ENCODE measurements around the gene MLIP.
"Not testable (repeated sequence)": the region's sequence is repeated elsewhere in the genome, so short reads cannot be mapped to it uniquely, and the experiment has no call there.

MLIP gene

DNA sequence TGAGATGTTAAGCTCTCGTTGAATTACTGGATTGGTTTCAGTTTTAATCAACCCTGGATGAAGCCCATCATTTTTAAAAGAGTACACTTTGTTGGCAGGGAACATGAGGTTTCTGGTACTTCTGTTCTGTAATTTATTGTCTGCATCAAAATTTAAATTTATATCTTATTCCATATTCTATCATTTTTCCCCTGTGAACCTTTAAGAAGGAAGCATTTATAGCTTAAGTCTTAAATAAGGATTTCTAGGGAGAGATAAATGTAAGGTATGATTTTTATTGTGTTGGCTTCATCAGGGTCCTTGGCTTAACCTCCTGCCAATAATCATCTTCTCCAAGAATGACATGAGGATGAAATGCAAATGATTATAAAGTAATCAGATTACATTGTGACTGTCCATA is 40.6 kb downstream of the MLIP start:
- DNase-seq (ENCODE audit: low spot score): no peak

DNA sequence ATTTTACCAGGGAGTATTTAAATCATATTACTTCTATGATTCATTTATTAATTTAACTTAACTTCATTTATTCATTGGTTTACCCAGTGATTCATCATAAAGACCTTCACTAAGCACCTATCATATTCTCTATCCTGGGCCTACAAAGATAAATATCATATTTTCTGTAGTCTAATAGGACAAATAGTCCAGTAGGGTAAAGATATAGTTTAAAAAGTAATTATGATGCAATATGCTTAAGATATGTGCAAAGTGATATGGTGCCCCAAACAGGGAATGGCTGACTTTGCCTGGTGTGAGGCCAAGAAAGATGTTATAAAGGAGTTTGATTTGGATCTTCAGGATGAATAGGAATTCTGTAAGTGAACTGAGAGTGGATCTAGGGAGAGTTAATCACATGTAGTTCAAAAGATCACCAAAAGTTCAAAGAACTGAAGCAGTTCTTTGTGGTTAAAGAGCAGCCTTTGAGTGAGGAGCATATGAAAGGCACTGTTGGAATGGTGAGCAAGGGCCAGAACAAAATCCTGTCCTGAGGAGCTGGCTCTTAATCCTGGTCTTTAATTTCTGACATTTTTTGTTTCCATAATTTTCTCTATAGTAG is 45.5 kb downstream of the MLIP start:
- no peak for DNase-seq (ENCODE audit: low spot score)

- DNase-seq (ENCODE audit: low spot score): no peak
Observed at GRCh38 chr6:54157405-54157804, 46.2 kb downstream of the MLIP start.

DNA sequence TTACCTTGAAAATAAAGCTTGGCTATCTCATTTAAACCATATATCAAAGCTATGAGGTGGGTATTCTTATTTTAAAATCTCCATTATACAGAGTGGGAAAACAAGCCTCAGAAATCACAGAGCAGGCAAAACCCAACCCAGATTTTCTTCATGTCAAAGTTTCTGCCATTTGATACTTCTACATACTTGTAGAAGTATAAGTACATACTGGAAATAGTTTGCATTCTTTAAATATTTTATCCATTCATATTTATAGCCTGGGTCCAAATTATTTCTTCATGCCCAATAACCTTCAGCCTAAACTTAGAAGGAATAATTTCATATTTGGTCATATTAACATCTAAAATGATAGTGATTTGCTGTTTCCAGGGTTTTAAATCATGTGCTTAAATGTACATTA is 61.8 kb downstream of the MLIP start:
- peak; percentile 30 for DNase-seq (ENCODE audit: low spot score)

DNA sequence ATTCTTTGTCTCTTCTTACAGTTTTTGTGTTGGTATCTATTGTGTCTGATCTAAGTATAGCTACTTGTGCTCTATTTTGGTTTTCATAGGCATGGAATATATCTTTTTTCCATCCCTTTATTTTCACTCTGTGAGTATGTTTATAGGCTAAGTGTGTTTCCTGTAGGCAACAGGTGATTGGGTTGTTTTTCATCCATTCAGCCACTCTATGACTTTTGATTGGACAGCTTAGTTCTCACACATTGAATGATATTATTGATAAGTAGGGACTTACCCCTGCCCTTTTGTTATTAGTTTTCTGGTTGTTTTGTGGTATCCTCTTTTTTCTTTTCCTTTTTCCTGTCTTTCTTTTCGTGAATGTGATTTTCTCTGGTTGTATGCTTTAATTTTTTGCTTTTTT is 67.9 kb downstream of the MLIP start:
- DNase-seq (ENCODE audit: low spot score): no peak

DNA sequence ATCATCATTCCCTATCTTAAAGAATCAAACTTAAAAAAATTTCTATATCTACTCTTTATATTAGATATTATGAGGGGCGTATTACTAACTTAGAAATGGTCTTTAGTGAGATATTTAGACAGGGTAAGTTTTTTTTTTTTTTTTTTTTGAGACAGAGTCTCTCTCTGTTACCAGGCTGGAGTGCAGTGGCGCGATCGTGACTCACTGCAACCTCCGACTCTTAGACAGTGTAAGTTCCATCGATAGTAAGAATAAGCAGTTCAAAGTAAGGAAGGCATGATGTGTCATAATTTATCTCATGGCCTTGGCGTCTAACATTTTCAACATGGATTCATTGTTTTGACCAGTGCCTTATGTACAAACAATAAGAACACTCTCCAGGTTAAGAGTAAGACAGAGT is 72.4 kb downstream of the MLIP start:
- DNase-seq (ENCODE audit: low spot score): no peak

DNA sequence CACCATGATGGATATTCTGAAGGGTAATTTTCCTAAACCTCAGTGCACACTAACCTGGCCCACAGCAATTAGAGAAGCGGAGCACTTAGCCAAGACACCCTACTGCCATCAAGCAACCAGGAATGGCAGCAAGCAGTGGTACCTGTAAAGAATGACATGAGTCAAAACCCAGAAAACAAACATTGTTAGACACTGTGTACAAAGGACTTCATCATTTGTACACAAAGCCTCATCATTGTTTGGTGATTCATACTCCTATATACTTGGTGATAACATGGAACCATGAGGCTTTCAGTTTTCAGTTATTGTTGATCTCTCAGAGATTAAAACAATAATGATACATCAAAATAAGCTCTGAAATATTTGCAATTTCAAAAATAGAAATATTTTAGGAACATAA is 74.6 kb downstream of the MLIP start:
- DNase-seq (ENCODE audit: low spot score): no peak

- no peak for DNase-seq (ENCODE audit: low spot score)
Observed at GRCh38 chr6:54188846-54189245, 77.6 kb downstream of the MLIP start.

- DNase-seq (ENCODE audit: low spot score): no peak
Observed at GRCh38 chr6:54191461-54191860, 80.2 kb downstream of the MLIP start.

GRCh38 chr6:54192993-54193392 is 81.8 kb downstream of the MLIP start:
- no peak for DNase-seq (ENCODE audit: low spot score)

DNA sequence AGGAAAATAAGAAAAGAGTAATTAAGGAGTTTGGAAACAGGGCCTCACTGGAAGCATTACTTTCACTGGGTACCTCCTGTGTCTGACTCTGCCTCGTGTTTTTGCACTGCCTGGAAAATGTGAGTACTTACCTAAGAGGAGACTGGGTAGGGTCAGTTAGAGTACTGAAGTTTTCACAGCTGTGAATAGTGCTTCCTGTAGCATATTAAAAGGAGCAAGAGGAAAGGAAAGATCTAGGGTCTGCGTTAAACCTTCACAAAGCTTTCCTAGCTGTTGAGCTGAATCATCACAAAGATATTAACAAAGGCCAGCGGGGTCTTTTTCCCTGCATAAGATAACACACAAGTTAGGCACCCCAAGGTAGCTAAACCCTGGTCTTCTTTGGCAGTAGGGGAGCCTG is 82.3 kb downstream of the MLIP start:
- no peak for DNase-seq (ENCODE audit: low spot score)

DNA sequence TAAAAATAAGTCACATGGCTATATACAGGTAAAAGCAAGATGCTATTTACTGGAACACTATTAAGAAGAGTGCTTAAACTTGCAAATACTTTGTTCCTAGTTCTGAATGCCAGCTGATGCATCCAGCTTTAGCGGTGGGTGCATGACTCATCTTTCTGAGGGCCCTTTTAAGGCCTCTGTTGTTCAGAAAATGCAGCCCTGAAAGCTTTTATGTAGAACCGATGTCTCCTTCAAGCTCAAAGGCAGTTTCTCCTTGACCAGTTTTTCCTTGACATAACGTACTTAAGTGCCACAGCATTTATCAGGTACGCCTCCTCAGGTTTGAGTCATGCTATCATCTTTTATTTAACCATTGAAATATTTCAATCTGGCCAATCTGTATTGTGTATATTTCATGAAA is 82.8 kb downstream of the MLIP start:
- DNase-seq (ENCODE audit: low spot score): peak; percentile 50

- no peak for DNase-seq (ENCODE audit: low spot score)
Observed at GRCh38 chr6:54195637-54196036, 84.4 kb downstream of the MLIP start.

- no peak for DNase-seq (ENCODE audit: low spot score)
Observed at GRCh38 chr6:54196905-54197304, 85.7 kb downstream of the MLIP start.

DNA sequence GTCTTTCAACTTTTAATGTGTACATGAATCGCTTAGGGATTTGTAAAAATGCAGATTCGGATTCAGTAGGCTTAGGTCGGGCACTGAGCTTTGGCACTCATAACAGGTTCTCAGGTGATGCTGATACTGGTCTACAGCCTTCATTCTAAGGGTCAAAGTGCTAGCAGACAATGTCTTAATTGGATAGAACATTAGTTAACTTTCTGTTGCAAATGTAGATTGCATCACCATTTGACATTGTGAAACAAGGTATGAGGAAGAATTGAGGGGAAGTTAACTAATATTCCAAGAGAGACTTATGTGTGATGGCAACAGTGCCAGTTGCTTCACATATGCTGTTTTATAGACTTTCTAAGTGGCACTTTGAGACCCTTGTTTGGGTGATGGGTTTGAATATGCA is 86.9 kb downstream of the MLIP start:
- DNase-seq (ENCODE audit: low spot score): no peak

DNA sequence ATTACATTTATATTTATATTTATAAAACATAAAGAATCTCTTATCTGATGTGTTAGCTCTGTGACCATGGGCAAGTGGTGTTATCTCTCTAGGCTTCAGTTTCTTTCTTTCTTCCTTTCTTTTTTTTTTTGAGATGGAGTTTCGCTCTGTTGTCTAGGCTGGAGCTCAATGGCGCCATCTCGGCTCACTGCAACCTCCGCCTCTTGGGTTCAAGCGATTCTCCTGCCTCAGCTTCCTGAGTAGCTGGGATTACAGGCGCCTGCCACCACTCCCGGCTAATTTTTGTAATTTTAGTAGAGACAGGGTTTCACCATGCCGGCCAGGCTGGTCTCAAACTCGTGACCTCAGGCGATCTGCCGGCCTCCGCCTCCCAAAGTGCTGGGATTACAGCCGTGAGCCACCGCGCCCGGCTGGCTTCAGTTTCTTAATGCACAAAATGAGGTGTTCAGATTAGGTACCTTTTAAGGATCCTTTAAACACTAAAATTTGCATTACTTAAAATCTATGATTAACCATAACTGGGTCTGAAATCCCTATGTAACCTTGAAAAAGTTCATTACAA is 92.3 kb downstream of the MLIP start:
- DNase-seq (ENCODE audit: low spot score): not testable (repeated sequence)

- no peak for DNase-seq (ENCODE audit: low spot score)
Observed at GRCh38 chr6:54204921-54205591, 93.8 kb downstream of the MLIP start.

GRCh38 chr6:54206510-54206909 is 95.3 kb downstream of the MLIP start:
- no peak for DNase-seq (ENCODE audit: low spot score)

GRCh38 chr6:54209983-54210382 is 98.7 kb downstream of the MLIP start:
- not testable (repeated sequence) for DNase-seq (ENCODE audit: low spot score)

DNA sequence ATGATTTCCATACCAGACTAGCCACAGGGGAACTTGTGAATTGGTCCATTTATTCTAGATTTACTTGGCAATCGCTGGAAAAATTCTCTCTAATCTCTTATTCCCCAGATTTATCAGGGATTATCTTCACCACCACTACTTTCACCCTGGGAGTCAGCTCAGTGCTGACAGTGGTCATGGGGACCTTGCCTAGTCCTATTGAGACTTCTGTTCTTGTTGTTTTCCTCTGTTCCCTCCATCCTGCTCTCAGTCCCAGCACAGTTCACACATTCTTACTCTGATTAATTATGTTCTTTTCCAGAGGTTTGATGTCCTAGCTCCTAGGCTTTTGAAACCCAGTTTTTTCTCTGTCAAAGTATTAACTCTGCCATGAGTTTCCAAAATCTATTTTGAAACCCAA is 103.0 kb downstream of the MLIP start:
- no peak for DNase-seq (ENCODE audit: low spot score)

DNA sequence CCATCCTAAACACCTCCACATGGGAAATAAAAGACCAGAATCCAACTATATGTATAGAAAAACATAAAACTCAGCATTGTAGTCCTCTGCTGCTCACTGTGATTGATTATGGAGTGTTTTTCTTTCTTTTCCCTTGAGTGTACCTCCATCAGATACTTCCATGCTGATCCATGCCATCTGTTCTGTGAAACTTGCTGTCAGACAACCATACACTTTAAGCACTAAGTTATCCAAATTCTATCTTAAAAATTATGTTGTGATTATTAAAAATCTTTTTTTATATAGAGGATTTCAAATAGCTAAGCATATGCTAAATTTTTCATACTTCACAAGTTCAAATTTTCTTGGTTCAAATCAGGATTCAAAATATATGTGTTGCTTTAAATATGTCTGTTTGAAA is 105.1 kb downstream of the MLIP start:
- DNase-seq (ENCODE audit: low spot score): no peak

GRCh38 chr6:54217018-54217417 is 105.8 kb downstream of the MLIP start:
- DNase-seq (ENCODE audit: low spot score): no peak

- DNase-seq (ENCODE audit: low spot score): no peak
Observed at GRCh38 chr6:54222217-54222616, 111.0 kb downstream of the MLIP start.

- DNase-seq (ENCODE audit: low spot score): no peak
Observed at GRCh38 chr6:54232703-54233102, 121.5 kb downstream of the MLIP start.

Measured in GM03348 (cell line).